HepG2 (cell line): ENCODE results near the gene KCTD19. TPM values are rescaled to one million over a fixed set of nuclear protein-coding genes. Genes with fewer than 3 reads are reported as not detected.

Experiments
- BRD4 ChIP-seq: sonication (generic); formaldehyde crosslinking; IDR thresholded peaks from 2 replicates; pipeline ENCODE4 v1.4.0; 2020; ENCODE audit warnings: missing genetic modification reagents
- GATA4 ChIP-seq: sonication (generic); IDR thresholded peaks from 2 replicates; pipeline ENCODE4 v1.6.1; 2016; ENCODE audit warnings: antibody characterized with exemption, low read depth, borderline replicate concordance
- HNF4A ChIP-seq: sonication (generic); formaldehyde crosslinking; IDR thresholded peaks from 2 replicates; pipeline ENCODE4 v1.4.0; 2020; ENCODE audit warnings: missing genetic modification reagents
- NFE2L1 ChIP-seq: sonication (generic); formaldehyde crosslinking; IDR thresholded peaks from 2 replicates; pipeline ENCODE4 v1.4.0; 2020; ENCODE audit warnings: missing genetic modification reagents, mild to moderate bottlenecking, borderline replicate concordance
- NFKB2 ChIP-seq: sonication (generic); formaldehyde crosslinking; IDR thresholded peaks from 2 replicates; pipeline ENCODE4 v1.4.0; 2020; ENCODE audit warnings: missing genetic modification reagents, borderline replicate concordance
- SMYD3 ChIP-seq: sonication (generic); formaldehyde crosslinking; IDR thresholded peaks from 2 replicates; pipeline ENCODE4 v1.8.1; 2023; ENCODE audit warnings: mild to moderate bottlenecking, missing genetic modification reagents
- SRSF9 ChIP-seq: fragments of 200-400 bp; formaldehyde crosslinking; IDR thresholded peaks from 2 replicates; pipeline ENCODE4 v1.6.1; 2018; ENCODE audit warnings: borderline replicate concordance, mild to moderate bottlenecking, low read depth, low read length; ENCODE audit not compliant: insufficient read depth, poor library complexity, severe bottlenecking
- THAP11 ChIP-seq: IDR thresholded peaks from 2 replicates; pipeline ENCODE4 v1.6.1; 2016; ENCODE audit warnings: missing biosample characterization, missing genetic modification reagents
- ZNF709 ChIP-seq: sonication (generic); formaldehyde crosslinking; IDR thresholded peaks from 2 replicates; pipeline ENCODE4 v1.5.0; 2020; ENCODE audit warnings: mild to moderate bottlenecking, missing genetic modification reagents
- ZNF782 ChIP-seq: sonication (generic); formaldehyde crosslinking; IDR thresholded peaks from 2 replicates; pipeline ENCODE4 v1.4.0; 2020; ENCODE audit warnings: missing genetic modification reagents, mild to moderate bottlenecking, borderline replicate concordance
- polyA plus RNA-seq, 8 experiments: library from polyadenylated mRNA; depleted of rRNA in 3 of 8; stranded (reverse) in 7 of 8; unstranded in 1 of 8; fragments of >200 nt; fragmentation: Illumina TruSeq in 4 of 8; extraction: Trizol in 4 of 8; gene quantifications; 2 replicates each; pipeline versions ENCODE4 v1.2.1 to v1.2.3, GENCODE V29; 2011 to 2016; ENCODE audit warnings: low read depth in 4 of 8, missing spikeins in 1 of 8, mixed read lengths in 1 of 8; ENCODE audit not compliant: insufficient read depth in 1 of 8
- total RNA-seq, 5 experiments: library from RNA; depleted of rRNA; stranded (reverse); fragments of >200 nt; fragmentation: Illumina TruSeq; extraction: Trizol; gene quantifications; 2 replicates each; pipeline ENCODE4 v1.2.3, GENCODE V29; 2016; ENCODE audit warnings: low read depth in 1 of 5
- TF ChIP-seq, protein P1 (sequence below): sonication (generic); formaldehyde crosslinking; IDR thresholded peaks from 2 replicates; pipeline ENCODE4 v1.4.0; 2020; ENCODE audit warnings: missing genetic modification reagents
- TF ChIP-seq, protein P2 (sequence below): sonication (generic); formaldehyde crosslinking; IDR thresholded peaks from 2 replicates; pipeline ENCODE4 v1.8.0; 2022; ENCODE audit warnings: mild to moderate bottlenecking, missing genetic modification reagents
- TF ChIP-seq, protein P3 (sequence below): IDR thresholded peaks from 2 replicates; pipeline ENCODE4 v1.6.1; 2016; ENCODE audit warnings: low read depth, missing genetic modification reagents, missing compliant biosample characterization
- TF ChIP-seq, protein P4 (sequence below): sonication (generic); formaldehyde crosslinking; IDR thresholded peaks from 2 replicates; pipeline ENCODE4 v1.5.0; 2020; ENCODE audit warnings: missing genetic modification reagents
- TF ChIP-seq, protein P5 (sequence below): IDR thresholded peaks from 2 replicates; pipeline ENCODE4 v1.6.1; 2016; ENCODE audit warnings: missing biosample characterization, missing genetic modification reagents, low read depth
- TF ChIP-seq, protein P6 (sequence below), 2 experiments: fragments of 450-650 bp in 1 of 2; sonication (generic) in 1 of 2; formaldehyde crosslinking; IDR thresholded peaks; 2 replicates each; pipeline versions ENCODE4 v1.5.0 to v1.8.0; 2020 to 2022; ENCODE audit warnings: mild to moderate bottlenecking in 1 of 2, missing genetic modification reagents in 1 of 2

The KCTD19 gene
- total and polyA plus RNA-seq, 2 of the 13 experiments (the other 11 are each of a cell fraction or from before 2014, with no cell fraction given) = not detected

DNA sequence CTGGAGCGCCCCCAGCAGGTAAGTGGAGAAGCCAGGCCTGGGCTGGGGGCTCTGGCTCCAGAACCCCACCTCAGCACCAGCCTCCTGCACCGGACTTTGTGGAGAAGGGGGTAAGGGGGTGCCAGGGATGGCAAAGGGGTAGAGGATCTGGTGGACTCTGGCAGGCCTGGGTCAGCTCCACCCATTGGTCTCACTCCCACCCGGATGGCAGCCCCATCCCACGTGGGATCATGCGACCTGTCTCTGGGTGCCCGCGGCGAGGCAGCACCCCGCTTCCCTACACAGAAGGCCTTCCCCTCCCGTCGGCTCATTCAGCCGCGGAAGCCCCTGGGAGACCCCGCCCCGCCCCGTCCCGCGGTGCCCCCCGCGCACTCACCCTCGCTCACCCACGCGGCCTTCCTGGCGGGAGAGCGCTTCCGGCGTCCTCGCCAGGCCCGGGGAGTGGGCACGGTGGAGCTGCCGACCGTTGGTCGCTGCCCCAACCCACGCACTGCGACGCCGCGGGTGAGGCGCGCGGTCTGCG lies 47.7 kb downstream of the KCTD19 start (continued):
- TF ChIP-seq, protein P1, sequence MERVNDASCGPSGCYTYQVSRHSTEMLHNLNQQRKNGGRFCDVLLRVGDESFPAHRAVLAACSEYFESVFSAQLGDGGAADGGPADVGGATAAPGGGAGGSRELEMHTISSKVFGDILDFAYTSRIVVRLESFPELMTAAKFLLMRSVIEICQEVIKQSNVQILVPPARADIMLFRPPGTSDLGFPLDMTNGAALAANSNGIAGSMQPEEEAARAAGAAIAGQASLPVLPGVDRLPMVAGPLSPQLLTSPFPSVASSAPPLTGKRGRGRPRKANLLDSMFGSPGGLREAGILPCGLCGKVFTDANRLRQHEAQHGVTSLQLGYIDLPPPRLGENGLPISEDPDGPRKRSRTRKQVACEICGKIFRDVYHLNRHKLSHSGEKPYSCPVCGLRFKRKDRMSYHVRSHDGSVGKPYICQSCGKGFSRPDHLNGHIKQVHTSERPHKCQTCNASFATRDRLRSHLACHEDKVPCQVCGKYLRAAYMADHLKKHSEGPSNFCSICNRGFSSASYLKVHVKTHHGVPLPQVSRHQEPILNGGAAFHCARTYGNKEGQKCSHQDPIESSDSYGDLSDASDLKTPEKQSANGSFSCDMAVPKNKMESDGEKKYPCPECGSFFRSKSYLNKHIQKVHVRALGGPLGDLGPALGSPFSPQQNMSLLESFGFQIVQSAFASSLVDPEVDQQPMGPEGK = peak; percentile 81
- peak; percentile 51 for TF ChIP-seq HNF4A (CRISPR knock-in tag)
- no peak for TF ChIP-seq SMYD3 (CRISPR knock-in tag)
- TF ChIP-seq, protein P2, sequence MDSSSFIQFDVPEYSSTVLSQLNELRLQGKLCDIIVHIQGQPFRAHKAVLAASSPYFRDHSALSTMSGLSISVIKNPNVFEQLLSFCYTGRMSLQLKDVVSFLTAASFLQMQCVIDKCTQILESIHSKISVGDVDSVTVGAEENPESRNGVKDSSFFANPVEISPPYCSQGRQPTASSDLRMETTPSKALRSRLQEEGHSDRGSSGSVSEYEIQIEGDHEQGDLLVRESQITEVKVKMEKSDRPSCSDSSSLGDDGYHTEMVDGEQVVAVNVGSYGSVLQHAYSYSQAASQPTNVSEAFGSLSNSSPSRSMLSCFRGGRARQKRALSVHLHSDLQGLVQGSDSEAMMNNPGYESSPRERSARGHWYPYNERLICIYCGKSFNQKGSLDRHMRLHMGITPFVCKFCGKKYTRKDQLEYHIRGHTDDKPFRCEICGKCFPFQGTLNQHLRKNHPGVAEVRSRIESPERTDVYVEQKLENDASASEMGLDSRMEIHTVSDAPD (CRISPR knock-in tag) = no peak
- TF ChIP-seq, protein P3, sequence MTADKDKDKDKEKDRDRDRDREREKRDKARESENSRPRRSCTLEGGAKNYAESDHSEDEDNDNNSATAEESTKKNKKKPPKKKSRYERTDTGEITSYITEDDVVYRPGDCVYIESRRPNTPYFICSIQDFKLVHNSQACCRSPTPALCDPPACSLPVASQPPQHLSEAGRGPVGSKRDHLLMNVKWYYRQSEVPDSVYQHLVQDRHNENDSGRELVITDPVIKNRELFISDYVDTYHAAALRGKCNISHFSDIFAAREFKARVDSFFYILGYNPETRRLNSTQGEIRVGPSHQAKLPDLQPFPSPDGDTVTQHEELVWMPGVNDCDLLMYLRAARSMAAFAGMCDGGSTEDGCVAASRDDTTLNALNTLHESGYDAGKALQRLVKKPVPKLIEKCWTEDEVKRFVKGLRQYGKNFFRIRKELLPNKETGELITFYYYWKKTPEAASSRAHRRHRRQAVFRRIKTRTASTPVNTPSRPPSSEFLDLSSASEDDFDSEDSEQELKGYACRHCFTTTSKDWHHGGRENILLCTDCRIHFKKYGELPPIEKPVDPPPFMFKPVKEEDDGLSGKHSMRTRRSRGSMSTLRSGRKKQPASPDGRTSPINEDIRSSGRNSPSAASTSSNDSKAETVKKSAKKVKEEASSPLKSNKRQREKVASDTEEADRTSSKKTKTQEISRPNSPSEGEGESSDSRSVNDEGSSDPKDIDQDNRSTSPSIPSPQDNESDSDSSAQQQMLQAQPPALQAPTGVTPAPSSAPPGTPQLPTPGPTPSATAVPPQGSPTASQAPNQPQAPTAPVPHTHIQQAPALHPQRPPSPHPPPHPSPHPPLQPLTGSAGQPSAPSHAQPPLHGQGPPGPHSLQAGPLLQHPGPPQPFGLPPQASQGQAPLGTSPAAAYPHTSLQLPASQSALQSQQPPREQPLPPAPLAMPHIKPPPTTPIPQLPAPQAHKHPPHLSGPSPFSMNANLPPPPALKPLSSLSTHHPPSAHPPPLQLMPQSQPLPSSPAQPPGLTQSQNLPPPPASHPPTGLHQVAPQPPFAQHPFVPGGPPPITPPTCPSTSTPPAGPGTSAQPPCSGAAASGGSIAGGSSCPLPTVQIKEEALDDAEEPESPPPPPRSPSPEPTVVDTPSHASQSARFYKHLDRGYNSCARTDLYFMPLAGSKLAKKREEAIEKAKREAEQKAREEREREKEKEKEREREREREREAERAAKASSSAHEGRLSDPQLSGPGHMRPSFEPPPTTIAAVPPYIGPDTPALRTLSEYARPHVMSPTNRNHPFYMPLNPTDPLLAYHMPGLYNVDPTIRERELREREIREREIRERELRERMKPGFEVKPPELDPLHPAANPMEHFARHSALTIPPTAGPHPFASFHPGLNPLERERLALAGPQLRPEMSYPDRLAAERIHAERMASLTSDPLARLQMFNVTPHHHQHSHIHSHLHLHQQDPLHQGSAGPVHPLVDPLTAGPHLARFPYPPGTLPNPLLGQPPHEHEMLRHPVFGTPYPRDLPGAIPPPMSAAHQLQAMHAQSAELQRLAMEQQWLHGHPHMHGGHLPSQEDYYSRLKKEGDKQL (CRISPR knock-in tag) = no peak
- peak; percentile 32; the same call in 1 of the 2 replicates for TF ChIP-seq ZNF709 (CRISPR knock-in tag)
- TF ChIP-seq, protein P4, sequence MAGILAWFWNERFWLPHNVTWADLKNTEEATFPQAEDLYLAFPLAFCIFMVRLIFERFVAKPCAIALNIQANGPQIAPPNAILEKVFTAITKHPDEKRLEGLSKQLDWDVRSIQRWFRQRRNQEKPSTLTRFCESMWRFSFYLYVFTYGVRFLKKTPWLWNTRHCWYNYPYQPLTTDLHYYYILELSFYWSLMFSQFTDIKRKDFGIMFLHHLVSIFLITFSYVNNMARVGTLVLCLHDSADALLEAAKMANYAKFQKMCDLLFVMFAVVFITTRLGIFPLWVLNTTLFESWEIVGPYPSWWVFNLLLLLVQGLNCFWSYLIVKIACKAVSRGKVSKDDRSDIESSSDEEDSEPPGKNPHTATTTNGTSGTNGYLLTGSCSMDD (CRISPR knock-in tag) = peak; percentile 61; the same call in 1 of the 2 replicates
- TF ChIP-seq NFKB2 = peak; percentile 26; the same call in 1 of the 2 replicates
- no peak for TF ChIP-seq SRSF9
- TF ChIP-seq, protein P5, sequence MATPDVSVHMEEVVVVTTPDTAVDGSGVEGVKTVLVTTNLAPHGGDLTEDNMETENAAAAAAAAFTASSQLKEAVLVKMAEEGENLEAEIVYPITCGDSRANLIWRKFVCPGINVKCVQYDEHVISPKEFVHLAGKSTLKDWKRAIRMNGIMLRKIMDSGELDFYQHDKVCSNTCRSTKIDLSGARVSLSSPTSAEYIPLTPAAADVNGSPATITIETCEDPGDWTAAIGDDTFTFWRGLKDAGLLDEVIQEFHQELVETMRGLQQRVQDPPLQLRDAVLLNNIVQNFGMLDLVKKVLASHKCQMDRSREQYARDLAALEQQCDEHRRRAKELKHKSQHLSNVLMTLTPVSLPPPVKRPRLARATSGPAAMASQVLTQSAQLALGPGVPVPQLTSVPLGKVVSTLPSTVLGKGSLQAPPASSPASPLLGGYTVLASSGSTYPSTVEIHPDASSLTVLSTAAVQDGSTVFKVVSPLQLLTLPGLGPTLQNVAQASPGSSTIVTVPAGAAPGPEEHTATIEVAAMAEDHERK (CRISPR knock-in tag) = no peak
- 0 out of 2 replicates have a peak, but pooled peaks have one; percentile 47 for TF ChIP-seq BRD4 (CRISPR knock-in tag)
- TF ChIP-seq GATA4 = no peak
- TF ChIP-seq ZNF782 (CRISPR knock-in tag) = no peak
- no peak for TF ChIP-seq NFE2L1 (CRISPR knock-in tag)
- no peak for TF ChIP-seq THAP11
- TF ChIP-seq, protein P6, sequence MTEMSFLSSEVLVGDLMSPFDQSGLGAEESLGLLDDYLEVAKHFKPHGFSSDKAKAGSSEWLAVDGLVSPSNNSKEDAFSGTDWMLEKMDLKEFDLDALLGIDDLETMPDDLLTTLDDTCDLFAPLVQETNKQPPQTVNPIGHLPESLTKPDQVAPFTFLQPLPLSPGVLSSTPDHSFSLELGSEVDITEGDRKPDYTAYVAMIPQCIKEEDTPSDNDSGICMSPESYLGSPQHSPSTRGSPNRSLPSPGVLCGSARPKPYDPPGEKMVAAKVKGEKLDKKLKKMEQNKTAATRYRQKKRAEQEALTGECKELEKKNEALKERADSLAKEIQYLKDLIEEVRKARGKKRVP (CRISPR knock-in tag; IDR thresholded peaks at IDR 0.05) = no peak
